ENCODE results near the gene RSPH10B. TPM values are rescaled to one million over a fixed set of nuclear protein-coding genes. Genes with fewer than 3 reads are reported as not detected.
"Not testable (repeated sequence)": the region's sequence is repeated elsewhere in the genome, so short reads cannot be mapped to it uniquely, and the experiment has no call there.

The RSPH10B gene
- total RNA-seq, 4 donors from 2014 or later = not detected

DNA sequence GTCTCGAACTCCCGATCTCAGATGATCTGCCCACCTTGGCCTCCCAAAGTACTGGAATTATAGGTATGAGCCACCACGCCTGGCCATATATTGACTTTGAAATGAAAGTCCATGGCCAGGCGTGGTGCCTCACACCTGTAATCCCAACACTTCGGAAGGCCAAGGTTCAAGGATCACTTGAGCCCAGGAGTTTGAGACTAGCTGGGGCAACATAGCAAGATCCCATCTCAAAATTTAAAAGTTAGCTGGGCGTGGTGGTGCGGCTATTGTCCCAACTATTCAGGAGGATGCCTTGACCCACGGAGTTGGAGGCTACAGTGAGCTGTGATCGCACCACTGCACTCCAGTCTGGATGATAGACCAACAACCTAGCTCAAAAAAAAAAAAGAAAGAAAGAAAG is 78.0 kb downstream of the RSPH10B start:
- Histone ChIP-seq H3K36me3 (no peaks in the 10 kb centered on the region), H3K4me1 (no peaks in the 10 kb centered on the region), H3K27me3 (no peaks in the 10 kb centered on the region), H3K27ac (no peak overlapping the region), H3K9me3 (no peaks in the 10 kb centered on the region), H3K4me3 (no peak overlapping the region)
- intact Hi-C loops (cut with DNase I; ENCODE audit: low total_unique reads) (no loop called here), in situ Hi-C loops (cut with MboI; ENCODE audit: low pct_ligation_motif_present in 1 of 4, low pct_unique_long_range_greater_than_20kb in 1 of 4, low sequenced_read_pairs in 3 of 4) (no loop called here)
- DNase-seq = no peak
- TF ChIP-seq POLR2AphosphoS5 (IDR thresholded peaks at IDR 0.05) = no peak
- TF ChIP-seq POLR2A (IDR thresholded peaks at IDR 0.05) = no peak
- TF ChIP-seq EP300 (IDR thresholded peaks at IDR 0.05; ENCODE audit: low read depth) = no peak
- TF ChIP-seq, protein P1, sequence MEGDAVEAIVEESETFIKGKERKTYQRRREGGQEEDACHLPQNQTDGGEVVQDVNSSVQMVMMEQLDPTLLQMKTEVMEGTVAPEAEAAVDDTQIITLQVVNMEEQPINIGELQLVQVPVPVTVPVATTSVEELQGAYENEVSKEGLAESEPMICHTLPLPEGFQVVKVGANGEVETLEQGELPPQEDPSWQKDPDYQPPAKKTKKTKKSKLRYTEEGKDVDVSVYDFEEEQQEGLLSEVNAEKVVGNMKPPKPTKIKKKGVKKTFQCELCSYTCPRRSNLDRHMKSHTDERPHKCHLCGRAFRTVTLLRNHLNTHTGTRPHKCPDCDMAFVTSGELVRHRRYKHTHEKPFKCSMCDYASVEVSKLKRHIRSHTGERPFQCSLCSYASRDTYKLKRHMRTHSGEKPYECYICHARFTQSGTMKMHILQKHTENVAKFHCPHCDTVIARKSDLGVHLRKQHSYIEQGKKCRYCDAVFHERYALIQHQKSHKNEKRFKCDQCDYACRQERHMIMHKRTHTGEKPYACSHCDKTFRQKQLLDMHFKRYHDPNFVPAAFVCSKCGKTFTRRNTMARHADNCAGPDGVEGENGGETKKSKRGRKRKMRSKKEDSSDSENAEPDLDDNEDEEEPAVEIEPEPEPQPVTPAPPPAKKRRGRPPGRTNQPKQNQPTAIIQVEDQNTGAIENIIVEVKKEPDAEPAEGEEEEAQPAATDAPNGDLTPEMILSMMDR (IDR thresholded peaks at IDR 0.05) = no peak
- 86% methylated on average over 9 of the region's 9 CpGs; no CpG with 5 or more reads in 1 of the 2 donors for WGBS, 2 donors (ENCODE audit: low coverage in 1 of 2)

DNA sequence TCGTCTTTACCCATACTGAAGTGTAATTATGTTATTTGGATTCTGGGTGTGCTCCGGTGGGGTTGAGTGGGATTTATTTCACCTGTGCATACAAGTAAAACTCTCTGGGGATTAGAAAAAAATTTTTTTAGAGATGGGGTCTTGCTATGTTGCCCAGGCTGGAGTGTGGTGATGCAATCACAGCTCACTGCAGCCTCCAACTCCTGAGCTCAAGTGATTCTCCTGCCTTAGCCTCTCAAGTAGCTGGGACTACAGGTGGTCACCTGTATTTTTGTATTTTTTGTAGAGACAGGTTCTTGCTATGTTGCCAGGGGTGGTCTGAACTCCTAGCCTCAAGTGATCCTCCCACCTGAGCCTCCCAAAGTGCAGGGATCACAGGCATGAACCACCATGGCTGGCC is 80.2 kb downstream of the RSPH10B start:
- H3K27ac ChIP-seq; H3K9me3 ChIP-seq; in situ Hi-C loops (cut with MboI; ENCODE audit: low pct_ligation_motif_present in 1 of 4, low pct_unique_long_range_greater_than_20kb in 1 of 4, low sequenced_read_pairs in 3 of 4); intact Hi-C loops (cut with DNase I; ENCODE audit: low total_unique reads); H3K4me3 ChIP-seq; H3K27me3 ChIP-seq; DNase-seq; H3K4me1 ChIP-seq; H3K36me3 ChIP-seq: not testable (repeated sequence)
- WGBS, 2 donors (ENCODE audit: low coverage in 1 of 2) = 67 to 72% methylated on average over 2 of the region's 2 CpGs

DNA sequence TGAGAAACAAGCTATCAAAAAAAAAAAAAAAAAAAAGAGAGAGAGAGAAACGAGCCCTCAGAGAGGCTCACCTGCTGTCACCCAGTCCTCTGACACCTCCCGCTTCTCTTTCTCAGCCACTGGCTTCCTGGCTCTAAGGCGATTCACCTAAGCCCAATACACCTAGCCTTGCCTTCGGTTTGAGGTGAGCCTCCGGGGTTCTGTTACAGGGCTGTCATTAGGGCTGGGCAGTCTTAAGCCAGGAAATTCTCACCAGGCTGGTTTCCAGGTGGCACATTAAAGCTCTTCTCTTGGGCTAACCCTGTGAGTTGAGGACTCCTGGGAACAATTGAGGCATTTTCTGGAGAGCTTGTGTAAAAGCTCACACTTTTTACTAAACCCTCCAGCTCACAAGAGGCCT is 82.5 kb downstream of the RSPH10B start:
- H3K4me3 ChIP-seq; H3K4me1 ChIP-seq; H3K36me3 ChIP-seq; H3K27ac ChIP-seq; in situ Hi-C loops (cut with MboI; ENCODE audit: low pct_ligation_motif_present in 1 of 4, low pct_unique_long_range_greater_than_20kb in 1 of 4, low sequenced_read_pairs in 3 of 4); DNase-seq; intact Hi-C loops (cut with DNase I; ENCODE audit: low total_unique reads); H3K27me3 ChIP-seq; H3K9me3 ChIP-seq: not testable (repeated sequence)
- 65% methylated on average over 5 of the region's 5 CpGs; no CpG with 5 or more reads in 1 of the 2 donors for WGBS, 2 donors (ENCODE audit: low coverage in 1 of 2)

DNA sequence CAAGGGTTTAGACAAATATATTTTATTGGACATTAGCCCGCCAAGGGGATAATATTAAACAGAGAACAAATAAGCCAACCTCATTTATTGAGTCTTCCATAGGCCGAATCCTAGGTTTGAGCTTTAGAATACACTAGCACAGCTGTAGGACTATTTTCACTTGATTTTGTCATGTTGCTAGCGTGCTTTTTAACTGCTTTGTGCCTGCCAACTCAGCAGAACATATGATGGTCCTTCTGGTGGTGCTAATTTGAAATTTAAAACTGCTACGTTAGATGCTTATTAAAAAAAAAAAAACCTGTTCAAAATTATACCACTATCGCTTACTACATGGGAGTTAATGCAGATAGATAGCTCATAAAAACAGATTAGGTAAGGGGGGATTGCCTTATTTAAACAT is 86.1 kb downstream of the RSPH10B start:
- H3K4me1 ChIP-seq; H3K27me3 ChIP-seq; H3K9me3 ChIP-seq; H3K27ac ChIP-seq; in situ Hi-C loops (cut with MboI; ENCODE audit: low pct_ligation_motif_present in 1 of 4, low pct_unique_long_range_greater_than_20kb in 1 of 4, low sequenced_read_pairs in 3 of 4); H3K4me3 ChIP-seq; DNase-seq; H3K36me3 ChIP-seq; intact Hi-C loops (cut with DNase I; ENCODE audit: low total_unique reads): not testable (repeated sequence)
- WGBS, 2 donors (ENCODE audit: low coverage in 1 of 2) = 88 to 92% methylated on average over 5 of the region's 5 CpGs

DNA sequence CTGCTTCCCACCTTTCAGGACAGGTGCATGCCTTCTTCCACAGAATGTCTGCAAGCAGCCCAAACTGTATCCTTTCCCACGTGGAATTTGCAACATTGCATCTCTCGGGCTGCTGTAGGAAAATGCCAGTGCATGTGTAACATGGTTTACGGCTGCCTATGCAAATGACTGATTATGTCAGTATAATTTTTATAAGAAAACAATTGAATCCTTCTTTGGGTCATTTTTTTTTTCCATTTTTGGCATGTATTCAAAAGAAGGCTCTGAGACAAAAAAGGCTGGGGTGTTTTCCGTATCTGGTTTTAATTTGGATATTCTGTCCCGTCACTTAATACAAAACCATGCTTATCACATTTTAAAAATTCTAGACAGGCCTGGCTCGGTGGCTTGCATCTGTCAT is 90.4 kb downstream of the RSPH10B start:
- in situ Hi-C loops (cut with MboI; ENCODE audit: low pct_ligation_motif_present in 1 of 4, low pct_unique_long_range_greater_than_20kb in 1 of 4, low sequenced_read_pairs in 3 of 4); H3K9me3 ChIP-seq; H3K4me1 ChIP-seq; DNase-seq; H3K36me3 ChIP-seq; intact Hi-C loops (cut with DNase I; ENCODE audit: low total_unique reads); H3K27me3 ChIP-seq; H3K4me3 ChIP-seq; H3K27ac ChIP-seq: not testable (repeated sequence)
- WGBS, 2 donors (ENCODE audit: low coverage in 1 of 2) = 81 to 90% methylated on average over 2 to 6 of the region's 6 CpGs

DNA sequence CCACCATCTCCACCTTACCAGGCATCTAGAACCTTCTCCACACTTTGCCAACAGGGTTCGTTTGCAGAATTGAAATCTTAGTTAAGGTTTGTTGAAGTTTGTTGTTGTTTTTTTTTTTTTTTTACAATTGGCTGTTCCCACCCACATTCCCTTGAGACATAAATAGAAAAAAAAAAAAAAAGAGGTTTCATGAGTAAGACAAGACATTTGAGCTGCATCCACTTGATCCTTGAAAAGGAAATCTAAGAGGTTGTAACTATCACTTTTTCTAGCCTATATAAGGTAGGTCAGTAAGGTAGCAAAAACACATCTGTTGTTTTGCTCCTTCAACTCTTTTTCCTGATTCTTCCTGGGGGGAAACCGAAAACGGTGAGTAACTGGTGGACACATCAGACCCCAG is 90.9 kb downstream of the RSPH10B start:
- in situ Hi-C loops (cut with MboI; ENCODE audit: low pct_ligation_motif_present in 1 of 4, low pct_unique_long_range_greater_than_20kb in 1 of 4, low sequenced_read_pairs in 3 of 4); H3K27me3 ChIP-seq; H3K9me3 ChIP-seq; intact Hi-C loops (cut with DNase I; ENCODE audit: low total_unique reads); H3K4me1 ChIP-seq; H3K36me3 ChIP-seq; DNase-seq; H3K27ac ChIP-seq; H3K4me3 ChIP-seq: not testable (repeated sequence)
- whole genome bisulfite sequencing, 2 donors (ENCODE audit: low coverage in 1 of 2) = 81 to 91% methylated on average over 3 of the region's 3 CpGs

Small RNAs within 50 kb of the gene (small RNA-seq; reads per million reads assigned to genes)
- gene RF00019 (0 reads per million in 4 donors), gene SNORA80D (0.28 to 1.5 (median 0.83) reads per million in 4 donors)

Other genes with a start within 250 kb of the RSPH10B start
- gene RNF216, start 189.0 kb downstream of the RSPH10B start, total RNA-seq = 10 to 100 TPM; 18.5 to 26.9 (median 23.7) TPM
- not detected for gene OCM, start 89.9 kb downstream of the RSPH10B start, total RNA-seq
- gene CCZ1, start 72.0 kb downstream of the RSPH10B start, total RNA-seq = 10 to 100 TPM; 15.0 to 69.4 (median 56.8) TPM
- gene PMS2, start 38.4 kb upstream of the RSPH10B start, total RNA-seq = 10 to 100 TPM in 2 of 4 donors, 1 to 10 TPM in 2; 1.4 to 13.1 (median 10.6) TPM
- gene AIMP2, start 38.6 kb upstream of the RSPH10B start, total RNA-seq = 10 to 100 TPM in 3 of 4 donors, 1 to 10 TPM in 1; 4.9 to 56.8 (median 47.1) TPM
- gene ANKRD61, start 60.7 kb upstream of the RSPH10B start, total RNA-seq = not detected
- gene EIF2AK1, start 88.5 kb upstream of the RSPH10B start, total RNA-seq = 100 to 1,000 TPM in 3 of 4 donors, 10 to 100 TPM in 1; 83.8 to 381 (median 260) TPM
- gene USP42, start 134.3 kb upstream of the RSPH10B start, total RNA-seq = 10 to 100 TPM in 3 of 4 donors, 1 to 10 TPM in 1; 9.6 to 19.8 (median 12.0) TPM

Measured in transverse colon (tissue), 4 donors.